Fibroblast of skin of scalp (primary cell): ENCODE measurements around the gene AGPAT3.

Experiments
- DNase-seq: peaks from one replicate; pipeline ENCODE4 v3.0.0-alpha.2; 2013

Gene AGPAT3

GRCh38 chr21:44029460-44030087 is 164.6 kb downstream of the AGPAT3 start:
- DNase-seq, result no peak

GRCh38 chr21:44035244-44035643 is 170.2 kb downstream of the AGPAT3 start:
- no peak for DNase-seq
